Activated CD8-positive, alpha-beta T cell treated with anti-CD3 and anti-CD28 coated beads for 36 hours (primary cell): Measurements from ENCODE around the gene PTGR1. TPM values are rescaled to one million over a fixed set of nuclear protein-coding genes. Genes with fewer than 3 reads are reported as not detected.
"Not testable (repeated sequence)": the region's sequence is repeated elsewhere in the genome, so short reads cannot be mapped to it uniquely, and the experiment has no call there.

Experiments
- ATAC-seq: fragments of 200-7000 bp; cut with Tn5 transposase; one replicate; pipeline ENCODE4 v1.10.0; 2021; ENCODE audit warnings: mild to moderate bottlenecking, moderate library complexity
- CTCF ChIA-PET: fragments of 350-600 bp; sonication (Branson Sonifier 250); formaldehyde crosslinking; loops from one replicate; lab custom pipeline; 2021; ENCODE audit warnings: antibody characterized with exemption; lab: Charles Lee
- POLR2A ChIA-PET: fragments of 350-600 bp; sonication (Branson Sonifier 250); formaldehyde crosslinking; loops from one replicate; lab custom pipeline; 2021; ENCODE audit warnings: antibody characterized with exemption; lab: Charles Lee
- DNase-seq: peaks from one replicate; pipeline ENCODE4 v3.0.0-alpha.2; 2020
- H3K27ac Mint-ChIP-seq: one replicate; pipeline ENCODE4 v1.8.0; 2021; ENCODE audit warnings: mild to moderate bottlenecking, mixed read lengths
- H3K27me3 Mint-ChIP-seq: one replicate; pipeline ENCODE4 v1.8.0; 2021; ENCODE audit warnings: mixed read lengths
- H3K36me3 Mint-ChIP-seq: one replicate; pipeline ENCODE4 v1.8.0; 2021; ENCODE audit warnings: low read depth, mixed read lengths
- H3K4me1 Mint-ChIP-seq: one replicate; pipeline ENCODE4 v1.8.0; 2021; ENCODE audit warnings: low read depth, mixed read lengths
- H3K4me3 Mint-ChIP-seq: one replicate; pipeline ENCODE4 v1.8.0; 2021; ENCODE audit warnings: mild to moderate bottlenecking, moderate library complexity, mixed read lengths
- H3K9me3 Mint-ChIP-seq: one replicate; pipeline ENCODE4 v1.8.0; 2021; ENCODE audit warnings: mixed read lengths
- intact Hi-C: fragments of 100-400 bp; cut with micrococcal nuclease; formaldehyde crosslinking; loops from one replicate; pipeline ENCODE4 v1.10.0; 2022
- total RNA-seq, 2 experiments: library from RNA; stranded (reverse); gene quantifications; one replicate each; pipeline ENCODE4 v1.2.3, GENCODE V29; 2021
- TF ChIP-seq, protein P1 (sequence below): fragments of 200-600 bp; IDR thresholded peaks from one replicate; pipeline ENCODE4 v1.8.0; 2022; ENCODE audit warnings: antibody characterized with exemption, mild to moderate bottlenecking

PTGR1 gene
- total RNA-seq, 2 experiments from 2014 or later: 1.7 to 1.8 TPM

DNA sequence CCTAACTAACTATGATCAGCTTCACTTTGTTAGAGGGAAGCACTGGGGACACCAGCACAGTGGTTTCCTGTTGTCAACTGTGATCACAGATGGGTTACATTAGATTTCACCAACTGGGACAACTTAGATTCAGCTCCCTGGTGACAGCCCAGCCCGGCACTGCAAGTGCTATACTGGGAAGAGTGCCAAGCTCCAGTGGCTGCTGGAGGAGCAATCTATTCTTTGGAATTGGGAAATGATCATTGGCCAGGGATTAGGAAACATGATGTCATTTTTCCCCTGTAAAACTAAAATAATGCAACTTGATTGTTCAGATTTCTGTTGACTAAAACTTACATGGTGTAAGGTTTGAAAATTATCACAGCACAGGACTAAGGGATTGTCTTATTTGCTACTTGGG is 33.2 kb downstream of the PTGR1 start:
- intact Hi-C loops: no loop called here
- H3K4me3 Mint-ChIP-seq: no peak overlapping the region
- DNase-seq (no peak), ATAC-seq (no peak)
- no peaks in the 10 kb centered on the region for H3K4me1 Mint-ChIP-seq
- no peak overlapping the region for H3K27ac Mint-ChIP-seq
- H3K9me3 Mint-ChIP-seq: peaks cover 32% of the 10 kb centered on the region
- TF ChIP-seq, protein P1, sequence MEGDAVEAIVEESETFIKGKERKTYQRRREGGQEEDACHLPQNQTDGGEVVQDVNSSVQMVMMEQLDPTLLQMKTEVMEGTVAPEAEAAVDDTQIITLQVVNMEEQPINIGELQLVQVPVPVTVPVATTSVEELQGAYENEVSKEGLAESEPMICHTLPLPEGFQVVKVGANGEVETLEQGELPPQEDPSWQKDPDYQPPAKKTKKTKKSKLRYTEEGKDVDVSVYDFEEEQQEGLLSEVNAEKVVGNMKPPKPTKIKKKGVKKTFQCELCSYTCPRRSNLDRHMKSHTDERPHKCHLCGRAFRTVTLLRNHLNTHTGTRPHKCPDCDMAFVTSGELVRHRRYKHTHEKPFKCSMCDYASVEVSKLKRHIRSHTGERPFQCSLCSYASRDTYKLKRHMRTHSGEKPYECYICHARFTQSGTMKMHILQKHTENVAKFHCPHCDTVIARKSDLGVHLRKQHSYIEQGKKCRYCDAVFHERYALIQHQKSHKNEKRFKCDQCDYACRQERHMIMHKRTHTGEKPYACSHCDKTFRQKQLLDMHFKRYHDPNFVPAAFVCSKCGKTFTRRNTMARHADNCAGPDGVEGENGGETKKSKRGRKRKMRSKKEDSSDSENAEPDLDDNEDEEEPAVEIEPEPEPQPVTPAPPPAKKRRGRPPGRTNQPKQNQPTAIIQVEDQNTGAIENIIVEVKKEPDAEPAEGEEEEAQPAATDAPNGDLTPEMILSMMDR: no peak
- ChIA-PET CTCF (no interaction called here), POLR2A (no interaction called here)
- peaks cover 12% of the 10 kb centered on the region for H3K36me3 Mint-ChIP-seq
- no peaks in the 10 kb centered on the region for H3K27me3 Mint-ChIP-seq

GRCh38 chr9:111561165-111561719 is 38.2 kb downstream of the PTGR1 start:
- Mint-ChIP-seq H3K27me3 (no peaks in the 10 kb centered on the region), H3K4me3 (no peak overlapping the region), H3K9me3 (peaks cover 15% of the 10 kb centered on the region), H3K36me3 (peaks cover 8% of the 10 kb centered on the region), H3K27ac (no peak overlapping the region), H3K4me1 (no peaks in the 10 kb centered on the region)
- intact Hi-C loops: no loop called here
- CTCF ChIA-PET: no interaction called here
- POLR2A ChIA-PET: no interaction called here
- DNase-seq: no peak
- TF ChIP-seq, protein P1: no peak
- ATAC-seq: no peak

GRCh38 chr9:111559000-111559610 is 40.3 kb downstream of the PTGR1 start:
- DNase-seq (no peak), ATAC-seq (no peak)
- no peak overlapping the region for H3K27ac Mint-ChIP-seq
- no peak overlapping the region for H3K4me3 Mint-ChIP-seq
- intact Hi-C loops: no loop called here
- no peaks in the 10 kb centered on the region for H3K4me1 Mint-ChIP-seq
- peaks cover 16% of the 10 kb centered on the region for H3K36me3 Mint-ChIP-seq
- ChIA-PET POLR2A (no interaction called here), CTCF (no interaction called here)
- no peaks in the 10 kb centered on the region for H3K27me3 Mint-ChIP-seq
- TF ChIP-seq, protein P1: no peak
- H3K9me3 Mint-ChIP-seq: peaks cover 31% of the 10 kb centered on the region

DNA sequence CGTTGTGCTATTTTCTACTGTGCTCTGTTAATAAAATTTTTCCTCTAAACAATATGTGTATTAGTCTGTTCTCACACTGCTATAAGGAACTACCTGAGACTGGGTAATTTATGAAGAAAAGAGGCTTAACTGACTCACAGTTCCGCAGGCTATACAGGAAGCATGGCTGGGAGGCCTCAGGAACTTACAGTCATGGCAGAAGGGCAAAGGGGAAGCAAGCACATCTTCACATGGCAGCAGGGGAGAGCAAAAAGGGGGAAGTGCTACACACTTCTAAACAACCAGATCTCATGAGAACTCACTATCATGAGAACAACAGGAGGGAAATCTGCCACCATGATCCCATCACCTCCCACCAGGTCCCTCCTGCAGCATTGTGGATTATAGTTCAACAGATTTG is 44.0 kb downstream of the PTGR1 start:
- POLR2A ChIA-PET: not testable (repeated sequence)

DNA sequence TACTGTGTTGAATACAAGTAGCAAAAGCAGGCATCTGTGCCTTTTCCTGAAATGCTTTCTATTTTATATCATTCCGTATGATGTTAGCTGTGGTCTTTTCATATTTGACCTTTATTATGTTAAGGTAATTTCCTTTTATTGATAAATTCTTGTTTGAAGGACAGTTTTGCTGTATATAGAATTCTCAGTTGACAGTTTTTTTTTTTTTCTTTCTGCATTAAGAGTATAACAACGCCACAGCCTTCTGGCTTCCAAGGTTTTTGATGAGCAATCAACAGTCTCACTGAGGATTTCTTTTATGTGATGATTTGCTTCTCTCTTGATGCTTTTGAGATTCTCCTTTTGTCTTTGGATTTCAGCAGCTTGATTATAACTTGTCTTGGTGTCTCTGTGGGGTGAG is 50.8 kb downstream of the PTGR1 start:
- ChIA-PET CTCF (no interaction called here), POLR2A (no interaction called here)
- ATAC-seq (no peak), DNase-seq (no peak)
- peaks cover 58% of the 10 kb centered on the region for H3K9me3 Mint-ChIP-seq
- intact Hi-C loops: no loop called here
- H3K4me3 Mint-ChIP-seq: no peak overlapping the region
- no peak overlapping the region for H3K27ac Mint-ChIP-seq
- peaks cover 55% of the 10 kb centered on the region for H3K36me3 Mint-ChIP-seq
- TF ChIP-seq, protein P1: no peak
- H3K4me1 Mint-ChIP-seq: no peaks in the 10 kb centered on the region
- H3K27me3 Mint-ChIP-seq: no peaks in the 10 kb centered on the region

More for the DNA sequence above, 44.0 kb downstream of the PTGR1 start:
- Mint-ChIP-seq H3K9me3 (peaks cover 37% of the 10 kb centered on the region), H3K36me3 (peaks cover 30% of the 10 kb centered on the region)
- H3K27ac Mint-ChIP-seq, CTCF ChIA-PET, ATAC-seq, H3K4me3 Mint-ChIP-seq, DNase-seq, H3K27me3 Mint-ChIP-seq, H3K4me1 Mint-ChIP-seq, intact Hi-C loops: not testable (repeated sequence)
